ENCODE measurements around the gene AKAP8L.

The AKAP8L gene

DNA sequence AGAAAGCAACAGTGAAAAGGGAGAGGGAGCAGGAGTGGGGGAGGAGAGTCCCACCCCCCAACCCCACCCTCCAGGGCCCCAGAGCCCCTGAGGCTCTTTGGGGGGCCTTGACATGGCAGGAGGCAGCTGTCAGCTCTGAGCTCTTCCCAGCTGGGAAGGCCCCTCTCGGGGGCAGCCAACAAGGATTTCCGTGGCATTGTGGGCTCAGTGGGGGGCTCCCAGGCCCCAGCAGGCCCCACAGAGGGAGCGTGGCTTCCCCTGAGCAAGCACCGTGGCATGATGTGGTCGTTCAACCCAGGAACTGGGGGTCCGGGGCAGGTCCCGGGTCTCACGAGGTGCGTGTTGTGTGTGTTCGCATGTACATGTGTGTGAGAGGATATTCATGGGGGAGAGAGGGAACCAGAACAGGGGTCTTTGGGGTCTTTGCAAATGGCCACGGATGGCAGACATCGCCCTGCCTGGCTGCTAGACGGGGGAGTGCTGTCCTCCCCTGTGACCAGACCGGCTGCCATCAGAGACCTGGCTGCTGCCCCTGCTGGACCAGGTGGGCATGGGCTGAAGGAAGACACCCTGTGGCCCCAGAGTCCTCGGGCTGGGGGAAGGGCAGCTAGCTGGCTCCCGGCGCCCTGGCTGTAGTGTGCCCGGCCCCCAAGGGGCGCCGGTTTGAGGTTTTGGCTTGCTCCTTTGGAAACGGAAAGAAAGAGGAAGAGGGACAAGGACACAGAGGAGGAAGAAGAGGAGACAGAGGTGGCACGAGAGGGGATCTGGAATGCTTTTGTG, 3.7 kb upstream of the AKAP8L start:
- DNase-seq (ENCODE audit: low read depth in 2 of 2): no peak
- TF ChIP-seq, protein P1, sequence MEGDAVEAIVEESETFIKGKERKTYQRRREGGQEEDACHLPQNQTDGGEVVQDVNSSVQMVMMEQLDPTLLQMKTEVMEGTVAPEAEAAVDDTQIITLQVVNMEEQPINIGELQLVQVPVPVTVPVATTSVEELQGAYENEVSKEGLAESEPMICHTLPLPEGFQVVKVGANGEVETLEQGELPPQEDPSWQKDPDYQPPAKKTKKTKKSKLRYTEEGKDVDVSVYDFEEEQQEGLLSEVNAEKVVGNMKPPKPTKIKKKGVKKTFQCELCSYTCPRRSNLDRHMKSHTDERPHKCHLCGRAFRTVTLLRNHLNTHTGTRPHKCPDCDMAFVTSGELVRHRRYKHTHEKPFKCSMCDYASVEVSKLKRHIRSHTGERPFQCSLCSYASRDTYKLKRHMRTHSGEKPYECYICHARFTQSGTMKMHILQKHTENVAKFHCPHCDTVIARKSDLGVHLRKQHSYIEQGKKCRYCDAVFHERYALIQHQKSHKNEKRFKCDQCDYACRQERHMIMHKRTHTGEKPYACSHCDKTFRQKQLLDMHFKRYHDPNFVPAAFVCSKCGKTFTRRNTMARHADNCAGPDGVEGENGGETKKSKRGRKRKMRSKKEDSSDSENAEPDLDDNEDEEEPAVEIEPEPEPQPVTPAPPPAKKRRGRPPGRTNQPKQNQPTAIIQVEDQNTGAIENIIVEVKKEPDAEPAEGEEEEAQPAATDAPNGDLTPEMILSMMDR (IDR thresholded peaks at IDR 0.05; ENCODE audit: low read depth, low read length): no peak
- H3K4me3 ChIP-seq (replicated peaks in 1 of 2; ENCODE audit: low read depth in 2 of 2, low read length in 2 of 2): no peak overlapping the region

DNA sequence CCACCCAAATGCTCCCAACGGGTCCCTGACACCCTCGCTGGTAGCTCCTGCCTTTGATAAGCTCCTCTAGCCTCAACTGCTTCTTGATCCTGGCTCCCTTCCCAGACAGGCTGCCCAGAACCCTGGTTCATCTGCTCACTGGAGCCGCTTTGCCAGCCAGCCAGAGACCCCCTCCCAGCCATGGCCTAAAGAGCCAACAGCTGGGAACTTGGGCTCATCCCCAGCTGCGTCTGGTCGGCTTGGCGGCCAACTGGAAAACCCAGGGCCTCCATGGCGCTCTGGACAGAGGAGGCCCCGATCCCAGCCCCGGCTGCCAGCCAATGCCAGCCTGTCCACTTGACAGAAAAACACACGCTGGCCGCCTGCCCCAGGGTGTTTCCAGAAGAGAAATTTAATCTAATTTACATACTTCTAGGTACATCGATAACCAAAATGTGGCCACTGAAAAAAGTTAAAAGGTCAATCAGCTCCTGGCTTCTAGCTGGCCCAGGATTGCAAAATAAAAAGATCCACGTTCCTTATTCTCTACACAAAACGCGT, 3.0 kb upstream of the AKAP8L start:
- TF ChIP-seq, protein P1 (IDR thresholded peaks at IDR 0.05; ENCODE audit: low read depth, low read length): no peak
- H3K4me3 ChIP-seq (replicated peaks in 1 of 2; ENCODE audit: low read depth in 2 of 2, low read length in 2 of 2): no peak overlapping the region
- no peak for DNase-seq (ENCODE audit: low read depth in 2 of 2)

- TF ChIP-seq, protein P1 (IDR thresholded peaks at IDR 0.05; ENCODE audit: low read depth, low read length): no peak
- H3K4me3 ChIP-seq (replicated peaks in 1 of 2; ENCODE audit: low read depth in 2 of 2, low read length in 2 of 2): no peak overlapping the region
Measured at GRCh38 chr19:15421136-15421695, 2.4 kb upstream of the AKAP8L start.

DNA sequence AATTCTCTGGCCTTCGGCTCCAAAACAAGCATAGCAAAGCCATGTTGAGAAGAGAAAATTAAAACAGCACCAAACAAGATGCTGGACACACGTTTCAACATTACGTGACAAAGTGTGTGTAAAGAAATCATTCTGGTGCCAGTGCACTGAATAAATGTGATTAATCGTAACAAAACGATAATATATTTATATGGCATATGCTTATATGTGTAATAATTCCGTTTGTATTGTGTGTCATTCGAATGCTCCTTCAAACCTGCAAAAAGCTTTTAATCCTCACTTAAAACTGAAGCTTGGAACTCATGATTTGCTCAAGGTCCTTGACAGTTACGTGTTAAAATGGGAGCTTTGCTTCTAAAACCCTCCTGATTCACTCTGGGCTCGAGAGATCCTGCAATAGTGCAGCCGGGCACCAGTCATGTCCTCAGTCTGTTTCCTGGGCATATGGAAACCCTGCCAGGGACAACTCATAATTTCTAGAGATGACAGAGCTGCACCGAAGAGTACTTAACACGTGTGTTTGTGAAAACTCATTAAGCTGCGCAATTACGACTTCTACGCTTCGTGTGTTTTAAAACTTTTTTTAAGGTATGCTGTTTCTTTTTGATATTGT, 731 bp upstream of the AKAP8L start:
- TF ChIP-seq, protein P1 (IDR thresholded peaks at IDR 0.05; ENCODE audit: low read depth, low read length): no peak
- H3K4me3 ChIP-seq (replicated peaks in 1 of 2; ENCODE audit: low read depth in 2 of 2, low read length in 2 of 2): peak overlapping the region; percentile 50 to 56
- DNase-seq (ENCODE audit: low read depth in 2 of 2): peak in 1 of 2 donors; percentile 28

More at GRCh38 chr19:15421136-15421695, 2.4 kb upstream of the AKAP8L start:
- no peak for DNase-seq (ENCODE audit: low read depth in 2 of 2)

- DNase-seq (ENCODE audit: low read depth in 2 of 2): peak; percentile 18 to 35
Measured at GRCh38 chr19:15418231-15418578, 583 bp downstream of the AKAP8L start.

DNA sequence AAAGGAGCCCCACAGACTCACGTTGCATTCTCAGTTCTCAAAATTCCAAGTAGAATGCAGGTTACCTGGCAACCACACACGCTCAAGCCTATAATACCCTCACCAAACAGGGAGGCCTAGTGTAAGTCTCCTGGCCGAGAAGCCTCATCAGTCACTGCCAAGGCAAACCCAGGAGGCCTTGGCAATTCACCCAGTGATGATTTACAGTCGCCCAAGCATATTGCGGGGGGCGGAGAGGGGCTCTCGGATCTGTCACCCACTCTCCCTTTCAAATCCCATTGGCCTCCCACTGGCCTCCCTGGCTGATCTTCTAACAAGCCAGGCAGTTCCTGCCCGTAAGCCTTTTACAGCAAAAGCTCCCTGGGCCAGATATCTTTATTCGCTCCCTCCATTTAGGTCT, 1.1 kb downstream of the AKAP8L start:
- H3K4me3 ChIP-seq (replicated peaks in 1 of 2; ENCODE audit: low read depth in 2 of 2, low read length in 2 of 2): peak overlapping the region; percentile 78 to 98
- peak; percentile 22 to 25 for DNase-seq (ENCODE audit: low read depth in 2 of 2)
- TF ChIP-seq, protein P1 (IDR thresholded peaks at IDR 0.05; ENCODE audit: low read depth, low read length): no peak

More at GRCh38 chr19:15418231-15418578, 583 bp downstream of the AKAP8L start:
- peak overlapping the region; percentile 78 to 98 for H3K4me3 ChIP-seq (replicated peaks in 1 of 2; ENCODE audit: low read depth in 2 of 2, low read length in 2 of 2)
- TF ChIP-seq, protein P1 (IDR thresholded peaks at IDR 0.05; ENCODE audit: low read depth, low read length): no peak

Data from cardiac fibroblast (primary cell).